Measurements from ENCODE around the gene ESPNL. TPM values are rescaled to one million over a fixed set of nuclear protein-coding genes. Genes with fewer than 3 reads are reported as not detected.

ESPNL gene
- total RNA-seq, 1 donor from 2014 or later = 0.24 TPM

GRCh38 chr2:238151205-238151604, 51.1 kb downstream of the ESPNL start:
- DNase-seq (ENCODE audit: extremely low spot score, unreplicated experiment) = no peak
- peaks cover 8% of the 10 kb centered on the region for H3K4me1 Mint-ChIP-seq (ENCODE audit: unreplicated experiment)
- H3K27me3 Mint-ChIP-seq = no peaks in the 10 kb centered on the region
- no peak overlapping the region for H3K27ac Mint-ChIP-seq
- H3K36me3 Mint-ChIP-seq = no peaks in the 10 kb centered on the region
- H3K9me3 Mint-ChIP-seq = no peaks in the 10 kb centered on the region
- H3K4me3 Mint-ChIP-seq = no peak overlapping the region
- no peak for TF ChIP-seq CTCF (conservative IDR thresholded peaks at IDR 0.05)

- Mint-ChIP-seq H3K27ac (no peak overlapping the region), H3K4me1 (ENCODE audit: unreplicated experiment) (peaks cover 8% of the 10 kb centered on the region), H3K9me3 (no peaks in the 10 kb centered on the region), H3K36me3 (no peaks in the 10 kb centered on the region), H3K4me3 (no peak overlapping the region), H3K27me3 (no peaks in the 10 kb centered on the region)
- TF ChIP-seq CTCF (conservative IDR thresholded peaks at IDR 0.05) = no peak
- DNase-seq (ENCODE audit: extremely low spot score, unreplicated experiment) = no peak
Measured at GRCh38 chr2:238151628-238152235, 51.6 kb downstream of the ESPNL start.

GRCh38 chr2:238152771-238153688, 52.9 kb downstream of the ESPNL start:
- Mint-ChIP-seq H3K9me3 (no peaks in the 10 kb centered on the region), H3K4me3 (no peak overlapping the region), H3K27ac (no peak overlapping the region), H3K36me3 (no peaks in the 10 kb centered on the region), H3K27me3 (peaks cover 3% of the 10 kb centered on the region), H3K4me1 (ENCODE audit: unreplicated experiment) (peaks cover 8% of the 10 kb centered on the region)
- no peak for TF ChIP-seq CTCF (conservative IDR thresholded peaks at IDR 0.05)
- DNase-seq (ENCODE audit: extremely low spot score, unreplicated experiment) = no peak

GRCh38 chr2:238154570-238154969, 54.4 kb downstream of the ESPNL start:
- DNase-seq (ENCODE audit: extremely low spot score, unreplicated experiment) = no peak
- Mint-ChIP-seq H3K27me3 (peaks cover 8% of the 10 kb centered on the region), H3K27ac (no peak overlapping the region), H3K4me1 (ENCODE audit: unreplicated experiment) (peaks cover 8% of the 10 kb centered on the region), H3K4me3 (no peak overlapping the region), H3K36me3 (no peaks in the 10 kb centered on the region), H3K9me3 (no peaks in the 10 kb centered on the region)
- no peak for TF ChIP-seq CTCF (conservative IDR thresholded peaks at IDR 0.05)

- peaks cover 8% of the 10 kb centered on the region for H3K4me1 Mint-ChIP-seq (ENCODE audit: unreplicated experiment)
- H3K4me3 Mint-ChIP-seq = no peak overlapping the region
- no peaks in the 10 kb centered on the region for H3K36me3 Mint-ChIP-seq
- H3K27me3 Mint-ChIP-seq = peaks cover 12% of the 10 kb centered on the region
- no peak overlapping the region for H3K27ac Mint-ChIP-seq
- no peak for TF ChIP-seq CTCF (conservative IDR thresholded peaks at IDR 0.05)
- no peak for DNase-seq (ENCODE audit: extremely low spot score, unreplicated experiment)
- H3K9me3 Mint-ChIP-seq = no peaks in the 10 kb centered on the region
Measured at GRCh38 chr2:238155051-238155760, 55.1 kb downstream of the ESPNL start.

Measured in type B pancreatic cell (in vitro differentiated cells).